ENCODE measurements around the gene STEAP1B. TPM values are rescaled to one million over a fixed set of nuclear protein-coding genes. Genes with fewer than 3 reads are reported as not detected.

STEAP1B gene
- total and polyA plus RNA-seq, 2 donors (not counting 3 experiments of a cell fraction or from before 2014, with no cell fraction given) = 32.2 to 46.1 TPM

DNA sequence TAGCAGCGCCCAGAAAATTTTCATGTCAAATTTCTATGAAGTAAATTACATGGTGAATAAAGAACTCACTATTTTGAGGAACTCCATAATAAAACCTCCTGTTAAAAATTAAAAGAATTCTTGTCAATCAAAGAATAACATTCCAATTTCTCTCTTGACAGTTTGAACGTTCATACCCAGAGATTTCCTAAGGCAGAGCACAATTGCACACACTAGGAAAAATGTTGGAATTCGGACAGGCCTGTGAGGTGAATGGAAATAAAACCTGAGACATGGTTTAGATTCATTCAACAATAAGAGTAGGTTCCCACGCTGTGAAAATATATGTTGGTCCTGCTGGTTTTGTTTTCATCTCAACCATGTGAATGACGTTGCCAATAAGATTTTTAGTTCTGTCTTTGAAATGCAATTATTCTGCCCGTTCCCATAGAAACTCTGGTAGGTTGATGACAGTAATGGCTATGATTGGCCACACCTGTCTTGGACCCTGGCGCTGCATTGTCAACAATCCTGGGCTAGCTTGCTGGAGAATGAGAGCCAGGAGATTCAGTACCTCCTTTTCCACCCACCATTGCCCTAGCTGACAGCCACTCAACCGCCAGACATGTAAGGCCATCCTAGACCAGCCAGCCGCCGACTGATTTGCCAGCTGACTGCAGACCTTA, 99.7 kb downstream of the STEAP1B start:
- intact Hi-C loops (cut with micrococcal nuclease) = no loop called here
- no peak overlapping the region for H3K4me3 ChIP-seq (replicated peaks in 1 of 3; ENCODE audit: insufficient read depth in 1 of 3, low read depth in 1 of 3, low read length in 3 of 3)
- dilution Hi-C loops (cut with MboI; ENCODE audit: extremely low pct_ligation_motif_present, low sequenced_read_pairs) = no loop called here
- H3K9ac ChIP-seq (replicated peaks; ENCODE audit: extremely low read depth, insufficient read depth, low read length) = no peak overlapping the region
- H3K27ac ChIP-seq (ENCODE audit: insufficient read depth, low read depth, low read length) = no peak overlapping the region
- H4K20me1 ChIP-seq (replicated peaks; ENCODE audit: control insufficient read depth, extremely low read depth, insufficient read depth, low read length) = no peaks in the 10 kb centered on the region
- no peak overlapping the region for H3K4me2 ChIP-seq (ENCODE audit: insufficient read depth, low read length)
- no peaks in the 10 kb centered on the region for H3K9me3 ChIP-seq (replicated peaks; ENCODE audit: control insufficient read depth, insufficient read depth, low read length)
- no peaks in the 10 kb centered on the region for H3K79me2 ChIP-seq (ENCODE audit: control insufficient read depth, insufficient read depth, low read length)
- TF ChIP-seq MYC (IDR thresholded peaks at IDR 0.05; ENCODE audit: low read depth, low read length) (no peak), POLR2A (IDR thresholded peaks at IDR 0.05; ENCODE audit: low read depth, low read length) (no peak), CTCF (IDR thresholded peaks at IDR 0.05; ENCODE audit: extremely low read depth in 1 of 2, insufficient read depth in 1 of 2, low read depth in 1 of 2, low read length in 2 of 2) (no peak), JUN (IDR thresholded peaks at IDR 0.05; ENCODE audit: borderline replicate concordance, insufficient read depth, insufficient read length, low read depth) (no peak), GATA2 (IDR thresholded peaks at IDR 0.05; ENCODE audit: insufficient read depth, insufficient read length, low read depth, low read length) (no peak), POLR2AphosphoS5 (IDR thresholded peaks at IDR 0.05; ENCODE audit: insufficient read depth, low read depth, low read length) (no peak), EZH2 (IDR thresholded peaks at IDR 0.05; ENCODE audit: borderline replicate concordance, low read depth, low read length, severe bottlenecking) (no peak), FOS (IDR thresholded peaks at IDR 0.05; ENCODE audit: borderline replicate concordance, insufficient read depth, low read length) (no peak)
- TF ChIP-seq, protein P1, sequence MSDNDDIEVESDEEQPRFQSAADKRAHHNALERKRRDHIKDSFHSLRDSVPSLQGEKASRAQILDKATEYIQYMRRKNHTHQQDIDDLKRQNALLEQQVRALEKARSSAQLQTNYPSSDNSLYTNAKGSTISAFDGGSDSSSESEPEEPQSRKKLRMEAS (IDR thresholded peaks at IDR 0.05; ENCODE audit: insufficient read depth, insufficient read length) = no peak
- no peaks in the 10 kb centered on the region for H3K36me3 ChIP-seq (ENCODE audit: control insufficient read depth in 2 of 2, extremely low read depth in 1 of 2, insufficient read depth in 2 of 2, low read length in 2 of 2)
- no peak overlapping the region for H2AFZ ChIP-seq (ENCODE audit: low read depth, low read length)
- peaks cover 5% of the 10 kb centered on the region for H3K4me1 ChIP-seq (ENCODE audit: control insufficient read depth, extremely low read depth, insufficient read depth, low read length)
- BruUV-seq (replicated peaks) = no TSS peak
- FAIRE-seq (no peak), DNase-seq (ENCODE audit: low read depth, low spot score) (no peak)
- H3K27me3 ChIP-seq (ENCODE audit: control insufficient read depth in 2 of 2, insufficient read depth in 2 of 2, low read length in 2 of 2) = no peaks in the 10 kb centered on the region
- ChIA-PET CTCF (interaction anchor here (0.8 to 2.3 kb wide), 6 partner anchors 10 to 60 kb away, joined by 3 to 7 read pairs (median 5); no protein-coding TSS in a partner anchor), POLR2A (no interaction called here)
- H3K9me1 ChIP-seq (replicated peaks; ENCODE audit: control insufficient read depth, extremely low read depth, insufficient read depth, low read length) = no peaks in the 10 kb centered on the region
